H1 (cell line): Measurements from ENCODE around the gene TPP2. TPM values are rescaled to one million over a fixed set of nuclear protein-coding genes. Genes with fewer than 3 reads are reported as not detected.

ENCODE experiments used
- CTCF ChIA-PET: fragments of 300-600 bp; sonication (Branson Sonifier 250); formaldehyde crosslinking; loops from one replicate; lab custom pipeline; 2021; ENCODE audit not compliant: partially characterized antibody; lab: Charles Lee
- POLR2A ChIA-PET: fragments of 300-600 bp; sonication (Branson Sonifier 250); formaldehyde crosslinking; loops from one replicate; lab custom pipeline; 2021; ENCODE audit warnings: inconsistent platforms; ENCODE audit not compliant: partially characterized antibody; lab: Charles Lee
- DNase-seq, 2 experiments: peaks; one replicate each; pipeline versions ENCODE4 v3.0.0 to v3.0.0-alpha.2; 2010 to 2022; ENCODE audit warnings: low spot score in 2 of 2, low read depth in 1 of 2, mixed read lengths in 1 of 2
- FAIRE-seq: peaks from 2 replicates; lab custom pipeline; 2011; peaks lifted over from hg19 to GRCh38; lab: Jason Lieb, UNC
- H2AFZ ChIP-seq: 2 replicates; pipeline ENCODE4 v1.8.1; 2012; ENCODE audit warnings: low read length, inconsistent platforms
- H2AK5ac ChIP-seq: 2 replicates; pipeline ENCODE4 v1.6.1; 2013; ENCODE audit warnings: low read depth, low read length
- H2BK120ac ChIP-seq: replicated peaks from 2 replicates; pipeline ENCODE3; 2013; ENCODE audit warnings: low read depth, low read length, inconsistent platforms
- H2BK12ac ChIP-seq: 2 replicates; pipeline ENCODE4 v1.6.1; 2013; ENCODE audit warnings: low read depth, low read length
- H2BK15ac ChIP-seq: 2 replicates; pipeline ENCODE4 v1.6.1; 2013; ENCODE audit warnings: low read length
- H2BK20ac ChIP-seq: 2 replicates; pipeline ENCODE4 v1.6.1; 2013; ENCODE audit warnings: low read length
- H2BK5ac ChIP-seq: 2 replicates; pipeline ENCODE4 v1.6.1; 2013; ENCODE audit warnings: low read depth, low read length
- H3K14ac ChIP-seq: 2 replicates; pipeline ENCODE4 v1.6.1; 2013; ENCODE audit warnings: inconsistent platforms; ENCODE audit not compliant: insufficient read length
- H3K18ac ChIP-seq: 2 replicates; pipeline ENCODE4 v1.6.1; 2013; ENCODE audit warnings: low read length; ENCODE audit errors: extremely low read depth
- H3K23ac ChIP-seq: 2 replicates; pipeline ENCODE4 v1.6.1; 2013; ENCODE audit warnings: inconsistent platforms; ENCODE audit not compliant: insufficient read length
- H3K23me2 ChIP-seq: 2 replicates; pipeline ENCODE4 v1.6.1; 2013; ENCODE audit warnings: low read depth, low read length
- H3K27ac ChIP-seq: 2 replicates; pipeline ENCODE4 v1.6.1; 2011; ENCODE audit warnings: low read depth, low read length, inconsistent platforms
- H3K27me3 ChIP-seq, 4 experiments: replicated peaks in 1 of 4; 1 replicate in 1 of 4; 2 replicates in 3 of 4; pipeline versions ENCODE4 v1.6.1 to v1.8.1; 2011 to 2013; ENCODE audit warnings: low read length in 3 of 4, mild to moderate bottlenecking in 3 of 4, inconsistent platforms in 2 of 4, mixed read lengths in 2 of 4, moderate library complexity in 1 of 4; ENCODE audit not compliant: control insufficient read depth in 3 of 4, insufficient read depth in 3 of 4; ENCODE audit errors: extremely low read depth in 1 of 4
- H3K36me3 ChIP-seq, 4 experiments: 2 replicates each; pipeline versions ENCODE4 v1.6.1 to v1.8.1; 2011 to 2013; ENCODE audit warnings: mild to moderate bottlenecking in 4 of 4, low read length in 3 of 4, moderate library complexity in 2 of 4, control low read depth in 1 of 4, inconsistent platforms in 1 of 4; ENCODE audit not compliant: insufficient read depth in 4 of 4, control insufficient read depth in 2 of 4
- H3K4ac ChIP-seq: replicated peaks from 2 replicates; pipeline ENCODE3; 2013; ENCODE audit warnings: low read length, low read depth, mixed read lengths, inconsistent platforms; ENCODE audit not compliant: insufficient read length
- H3K4me1 ChIP-seq, 4 experiments: replicated peaks in 1 of 4; 1 replicate in 1 of 4; 2 replicates in 3 of 4; pipeline versions ENCODE4 v1.6.1 to v1.8.1; 2011 to 2013; ENCODE audit warnings: low read length in 3 of 4, inconsistent platforms in 2 of 4, mixed read lengths in 1 of 4; ENCODE audit not compliant: insufficient read depth in 4 of 4, control insufficient read depth in 3 of 4
- H3K4me2 ChIP-seq, 2 experiments: 2 replicates each; pipeline versions ENCODE4 v1.6.1 to v1.8.1; 2011 to 2013; ENCODE audit warnings: low read depth in 2 of 2, low read length in 2 of 2, control low read depth in 1 of 2, inconsistent platforms in 1 of 2, mild to moderate bottlenecking in 1 of 2; ENCODE audit not compliant: insufficient read depth in 1 of 2
- H3K4me3 ChIP-seq, 4 experiments: fragments of 200-600, 300-600 bp in 1 of 4; sonication (generic), shearing (Covaris generic), sonication (Bioruptor Twin) in 1 of 4; 2 replicates each; pipeline versions ENCODE4 v1.5.1 to v1.8.1; 2011 to 2016; ENCODE audit warnings: low read length in 4 of 4, low read depth in 3 of 4, control low read depth in 2 of 4, inconsistent platforms in 2 of 4, mild to moderate bottlenecking in 2 of 4, mixed read lengths in 1 of 4, moderate library complexity in 1 of 4; ENCODE audit not compliant: insufficient read depth in 2 of 4; ENCODE audit errors: extremely low read depth in 1 of 4
- H3K56ac ChIP-seq: replicated peaks from 2 replicates; pipeline ENCODE3; 2013; ENCODE audit warnings: low read depth, mild to moderate bottlenecking, mixed read lengths, low read length, inconsistent platforms; ENCODE audit not compliant: insufficient read length
- H3K79me1 ChIP-seq: 2 replicates; pipeline ENCODE4 v1.6.1; 2013; ENCODE audit warnings: low read depth, low read length, control low read depth
- H3K79me2 ChIP-seq, 2 experiments: 2 replicates each; pipeline versions ENCODE4 v1.6.1 to v1.8.1; 2012 to 2013; ENCODE audit warnings: low read length in 2 of 2, mild to moderate bottlenecking in 2 of 2, inconsistent platforms in 1 of 2; ENCODE audit not compliant: insufficient read depth in 2 of 2, control insufficient read depth in 1 of 2
- H3K9ac ChIP-seq, 4 experiments: replicated peaks in 1 of 4; 1 replicate in 1 of 4; 2 replicates in 3 of 4; pipeline versions ENCODE4 v1.6.1 to v1.8.1; 2011 to 2013; ENCODE audit warnings: low read depth in 3 of 4, low read length in 3 of 4, control low read depth in 2 of 4, mild to moderate bottlenecking in 2 of 4, moderate library complexity in 2 of 4, inconsistent platforms in 1 of 4; ENCODE audit errors: extremely low read depth in 1 of 4
- H3K9me3 ChIP-seq, 2 experiments: 2 replicates each; pipeline versions ENCODE4 v1.6.1 to v1.8.1; 2012 to 2013; ENCODE audit warnings: mild to moderate bottlenecking in 2 of 2, moderate library complexity in 2 of 2, control low read depth in 1 of 2, inconsistent platforms in 1 of 2, low read depth in 1 of 2, low read length in 1 of 2, mixed read lengths in 1 of 2; ENCODE audit not compliant: insufficient read depth in 2 of 2
- H4K20me1 ChIP-seq, 2 experiments: replicated peaks in 1 of 2; 2 replicates each; pipeline versions ENCODE3 to v1.8.1; 2011 to 2013; ENCODE audit warnings: inconsistent platforms in 2 of 2, low read length in 2 of 2, mild to moderate bottlenecking in 1 of 2; ENCODE audit not compliant: insufficient read depth in 2 of 2, control insufficient read depth in 1 of 2
- H4K5ac ChIP-seq: 2 replicates; pipeline ENCODE4 v1.6.1; 2013; ENCODE audit warnings: low read length, low read depth, mixed read lengths, inconsistent platforms; ENCODE audit not compliant: insufficient read length
- H4K8ac ChIP-seq: 2 replicates; pipeline ENCODE4 v1.8.0; 2013; ENCODE audit warnings: mild to moderate bottlenecking, moderate library complexity, low read length, inconsistent platforms; ENCODE audit not compliant: insufficient read depth; ENCODE audit errors: extremely low read depth
- H4K91ac ChIP-seq: replicated peaks from 2 replicates; pipeline ENCODE3; 2013; ENCODE audit warnings: low read length, mixed read lengths, inconsistent platforms; ENCODE audit not compliant: insufficient read length
- CBX8 ChIP-seq: fragments of 300-800, 300-1000 bp; sonication (generic); IDR thresholded peaks from 2 replicates; pipeline ENCODE4 v1.7.1; 2016; ENCODE audit warnings: low read depth, low read length, borderline replicate concordance
- CEBPB ChIP-seq: IDR thresholded peaks from 2 replicates; pipeline ENCODE4 v1.6.1; 2012; ENCODE audit warnings: low read depth, low read length
- CHD2 ChIP-seq: IDR thresholded peaks from 2 replicates; pipeline ENCODE4 v1.6.1; 2012; ENCODE audit warnings: low read length, improper control_type of control experiment
- CREB1 ChIP-seq: IDR thresholded peaks from 2 replicates; pipeline ENCODE4 v1.6.1; 2012; ENCODE audit warnings: inconsistent platforms
- CTBP2 ChIP-seq: IDR thresholded peaks from 2 replicates; pipeline ENCODE4 v1.7.0; 2011; ENCODE audit warnings: borderline replicate concordance, mild to moderate bottlenecking, moderate library complexity, mixed read lengths, low read length; ENCODE audit not compliant: insufficient read depth, insufficient read length
- EGR1 ChIP-seq: IDR thresholded peaks from 2 replicates; pipeline ENCODE4 v1.6.1; 2011; ENCODE audit warnings: low read depth, low read length, borderline replicate concordance
- JUND ChIP-seq: IDR thresholded peaks from 2 replicates; pipeline ENCODE4 v1.6.1; 2011; ENCODE audit warnings: mild to moderate bottlenecking, improper control_type of control experiment, low read length
- KDM1A ChIP-seq: fragments of 200-600, 300-600 bp; sonication (generic); IDR thresholded peaks from 2 replicates; pipeline ENCODE4 v1.7.1; 2016; ENCODE audit warnings: mild to moderate bottlenecking, low read length, borderline replicate concordance
- POU5F1 ChIP-seq: IDR thresholded peaks from 2 replicates; pipeline ENCODE4 v1.6.1; 2011; ENCODE audit warnings: low read depth, mild to moderate bottlenecking, low read length, moderate library complexity
- SIN3A ChIP-seq, 2 experiments: IDR thresholded peaks in 1 of 2; conservative IDR thresholded peaks in 1 of 2; 2 replicates each; pipeline ENCODE4 v1.6.1; 2011 to 2012; ENCODE audit warnings: low read length in 2 of 2, improper control_type of control experiment in 1 of 2, low read depth in 1 of 2, mild to moderate bottlenecking in 1 of 2
- TBP ChIP-seq: IDR thresholded peaks from 2 replicates; pipeline ENCODE4 v1.6.1; 2011; ENCODE audit warnings: low read depth, low read length, improper control_type of control experiment
- TEAD4 ChIP-seq: IDR thresholded peaks from 2 replicates; pipeline ENCODE4 v1.6.1; 2012; ENCODE audit warnings: low read depth, low read length, inconsistent platforms, mixed read lengths
- WGBS, 2 experiments: shearing (Covaris generic) in 1 of 2; methylation state at CpG; one replicate each; pipeline versions ENCODE4 v1.1.6 to v1.1.7; 2013 to 2015; ENCODE audit warnings: low lambda C conversion rate in 2 of 2, mixed read lengths in 2 of 2, inconsistent platforms in 1 of 2, low coverage in 1 of 2, missing lambda C conversion rate in 1 of 2; ENCODE audit not compliant: insufficient replicate concordance in 2 of 2, insufficient coverage in 1 of 2, insufficient read length in 1 of 2; ENCODE audit errors: extremely low coverage in 1 of 2, missing lambda C conversion rate in 1 of 2; 5-methylcytosine and 5-hydroxymethylcytosine counted together
- polyA plus RNA-seq, 7 experiments: library from polyadenylated mRNA; depleted of rRNA in 3 of 7; stranded (reverse) in 5 of 7; unstranded in 2 of 7; fragments of >200 nt in 5 of 7; fragments of 200-250 nt in 2 of 7; gene quantifications; 1 replicate in 5 of 7; 2 replicates in 1 of 7; 4 replicates in 1 of 7; pipeline versions ENCODE4 v1.2.1 to v1.2.3, GENCODE V29; 2011 to 2013; ENCODE audit warnings: missing spikeins in 2 of 7, mixed read lengths in 2 of 7
- total RNA-seq: library from RNA; stranded (reverse); fragmentation: NEBNext Ultra II Directional; extraction: Animal tissue kit (Norgen Biotek cat#: 25700); gene quantifications from 2 replicates; pipeline ENCODE4 v1.2.1, GENCODE V29; 2021
- TF ChIP-seq, protein P1 (sequence below), 3 experiments: IDR thresholded peaks; 1 replicate in 2 of 3; 2 replicates in 1 of 3; pipeline versions ENCODE4 v1.5.1 to v1.6.1; 2011; ENCODE audit warnings: low read length in 3 of 3, mild to moderate bottlenecking in 3 of 3, inconsistent platforms in 2 of 3, low read depth in 1 of 3, moderate library complexity in 1 of 3; ENCODE audit not compliant: insufficient read depth in 1 of 3; ENCODE audit errors: control extremely low read depth in 1 of 3

Gene TPP2
- total and polyA plus RNA-seq, 2 of the 8 experiments (the other 6 are each of a cell fraction or from before 2014, with no cell fraction given) = 15.9 to 85.7 TPM

DNA sequence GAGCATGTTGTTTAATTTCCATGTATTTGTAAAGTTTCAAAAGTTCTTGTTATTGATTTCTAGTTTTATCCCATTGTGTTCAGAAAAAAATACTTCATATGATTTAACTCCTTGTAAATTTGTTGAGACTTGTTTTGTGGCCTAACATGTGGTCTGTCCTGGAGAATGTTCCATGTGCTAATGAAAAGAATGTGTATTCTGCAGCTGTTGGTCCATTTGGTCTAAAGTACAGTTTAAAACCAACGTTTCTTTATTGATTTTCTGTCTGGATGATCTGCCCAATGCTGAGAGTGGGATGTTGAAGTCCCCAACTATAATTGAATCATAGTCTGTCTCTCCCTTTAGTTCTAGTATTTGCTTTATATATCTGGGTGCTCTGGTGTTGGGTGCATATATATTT lies 34.9 kb upstream of the TPP2 start:
- Histone ChIP-seq H3K14ac (no peak overlapping the region), H2AFZ (no peak overlapping the region), H3K56ac (no peak overlapping the region), H4K91ac (no peak overlapping the region), H3K23me2 (no peaks in the 10 kb centered on the region), H3K23ac (no peak overlapping the region), H3K27ac (no peak overlapping the region), H2BK15ac (no peak overlapping the region), H3K27me3 (no peaks in the 10 kb centered on the region), H2BK5ac (no peak overlapping the region), H2BK20ac (no peak overlapping the region), H3K4me1 (no peaks in the 10 kb centered on the region), H3K36me3 (no peaks in the 10 kb centered on the region), H2BK120ac (no peak overlapping the region), H4K20me1 (no peaks in the 10 kb centered on the region), H2BK12ac (no peak overlapping the region), H3K79me1 (no peaks in the 10 kb centered on the region), H3K9ac (no peak overlapping the region), H4K5ac (no peak overlapping the region), H3K18ac (no peak overlapping the region), H3K4me3 (no peak overlapping the region), H3K4ac (no peak overlapping the region), H4K8ac (no peak overlapping the region), H3K79me2 (no peaks in the 10 kb centered on the region), H3K4me2 (no peak overlapping the region), H2AK5ac (no peak overlapping the region), H3K9me3 (no peaks in the 10 kb centered on the region)
- WGBS, 2 experiments = 84% methylated on average over 1 of the region's 1 CpG; no CpG with 5 or more reads in 1 of the 2 experiments
- POLR2A ChIA-PET = no interaction called here
- CTCF ChIA-PET = interaction anchor here (1.6 kb wide), 1 partner anchor 9 kb away, joined by 4 read pairs; no protein-coding TSS in a partner anchor
- FAIRE-seq = no peak
- no peak for DNase-seq
- TF ChIP-seq CEBPB (no peak), TBP (no peak), CHD2 (no peak), KDM1A (no peak), POU5F1 (no peak), EGR1 (no peak), SIN3A (conservative IDR thresholded peaks at IDR 0.05 in 1 of 2, IDR thresholded peaks at IDR 0.05 in 1 of 2; ENCODE audit: low read depth in 1 of 2, low read length in 2 of 2) (no peak), TEAD4 (no peak), CREB1 (no peak), CTBP2 (no peak), JUND (no peak), CBX8 (no peak)
- TF ChIP-seq, protein P1, sequence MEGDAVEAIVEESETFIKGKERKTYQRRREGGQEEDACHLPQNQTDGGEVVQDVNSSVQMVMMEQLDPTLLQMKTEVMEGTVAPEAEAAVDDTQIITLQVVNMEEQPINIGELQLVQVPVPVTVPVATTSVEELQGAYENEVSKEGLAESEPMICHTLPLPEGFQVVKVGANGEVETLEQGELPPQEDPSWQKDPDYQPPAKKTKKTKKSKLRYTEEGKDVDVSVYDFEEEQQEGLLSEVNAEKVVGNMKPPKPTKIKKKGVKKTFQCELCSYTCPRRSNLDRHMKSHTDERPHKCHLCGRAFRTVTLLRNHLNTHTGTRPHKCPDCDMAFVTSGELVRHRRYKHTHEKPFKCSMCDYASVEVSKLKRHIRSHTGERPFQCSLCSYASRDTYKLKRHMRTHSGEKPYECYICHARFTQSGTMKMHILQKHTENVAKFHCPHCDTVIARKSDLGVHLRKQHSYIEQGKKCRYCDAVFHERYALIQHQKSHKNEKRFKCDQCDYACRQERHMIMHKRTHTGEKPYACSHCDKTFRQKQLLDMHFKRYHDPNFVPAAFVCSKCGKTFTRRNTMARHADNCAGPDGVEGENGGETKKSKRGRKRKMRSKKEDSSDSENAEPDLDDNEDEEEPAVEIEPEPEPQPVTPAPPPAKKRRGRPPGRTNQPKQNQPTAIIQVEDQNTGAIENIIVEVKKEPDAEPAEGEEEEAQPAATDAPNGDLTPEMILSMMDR (IDR thresholded peaks at IDR 0.05; ENCODE audit: control extremely low read depth in 1 of 3, insufficient read depth in 1 of 3, low read depth in 1 of 3, low read length in 3 of 3) = no peak
